AML-193 (cell line): ENCODE data around the gene P3H4.

Experiments
- DNase-seq, 2 experiments: peaks; one replicate each; lab custom pipeline; 2025; lab: John Stamatoyannopoulos, UW

Gene P3H4

DNA sequence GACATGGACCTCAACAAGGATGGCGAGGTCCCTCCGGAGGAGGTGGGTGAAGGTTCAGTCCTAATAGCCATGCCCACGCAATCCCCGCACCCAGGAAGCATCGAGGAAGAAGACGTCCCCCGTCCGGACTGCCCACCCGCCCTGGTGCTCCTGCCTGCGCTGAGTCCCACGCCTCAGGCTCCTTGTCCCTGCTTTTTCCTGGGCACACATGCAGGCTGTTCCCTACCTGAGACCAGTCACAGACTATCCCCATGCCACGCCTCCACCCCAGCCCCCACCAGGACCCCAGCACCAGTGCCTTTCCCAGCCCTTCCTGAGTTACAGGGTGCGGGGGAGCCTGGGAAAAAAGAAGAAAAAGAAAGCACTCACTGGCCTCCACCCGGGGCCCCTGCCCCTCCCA is 10.0 kb upstream of the P3H4 start:
- no peak for DNase-seq

DNA sequence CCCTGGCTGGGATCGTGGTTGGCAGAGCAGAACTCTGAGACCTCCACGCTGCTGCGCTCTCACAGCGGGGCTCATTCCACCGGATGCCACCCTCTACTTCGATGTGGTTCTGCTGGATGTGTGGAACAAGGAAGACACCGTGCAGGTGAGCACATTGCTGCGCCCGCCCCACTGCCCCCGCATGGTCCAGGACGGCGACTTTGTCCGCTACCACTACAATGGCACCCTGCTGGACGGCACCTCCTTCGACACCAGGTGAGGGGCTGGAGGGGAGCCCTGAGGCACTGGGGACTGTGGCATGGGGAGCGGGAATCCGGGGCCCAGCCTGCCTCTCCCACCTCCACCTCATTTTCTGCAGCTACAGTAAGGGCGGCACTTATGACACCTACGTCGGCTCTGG is 6.3 kb upstream of the P3H4 start:
- no peak for DNase-seq

DNA sequence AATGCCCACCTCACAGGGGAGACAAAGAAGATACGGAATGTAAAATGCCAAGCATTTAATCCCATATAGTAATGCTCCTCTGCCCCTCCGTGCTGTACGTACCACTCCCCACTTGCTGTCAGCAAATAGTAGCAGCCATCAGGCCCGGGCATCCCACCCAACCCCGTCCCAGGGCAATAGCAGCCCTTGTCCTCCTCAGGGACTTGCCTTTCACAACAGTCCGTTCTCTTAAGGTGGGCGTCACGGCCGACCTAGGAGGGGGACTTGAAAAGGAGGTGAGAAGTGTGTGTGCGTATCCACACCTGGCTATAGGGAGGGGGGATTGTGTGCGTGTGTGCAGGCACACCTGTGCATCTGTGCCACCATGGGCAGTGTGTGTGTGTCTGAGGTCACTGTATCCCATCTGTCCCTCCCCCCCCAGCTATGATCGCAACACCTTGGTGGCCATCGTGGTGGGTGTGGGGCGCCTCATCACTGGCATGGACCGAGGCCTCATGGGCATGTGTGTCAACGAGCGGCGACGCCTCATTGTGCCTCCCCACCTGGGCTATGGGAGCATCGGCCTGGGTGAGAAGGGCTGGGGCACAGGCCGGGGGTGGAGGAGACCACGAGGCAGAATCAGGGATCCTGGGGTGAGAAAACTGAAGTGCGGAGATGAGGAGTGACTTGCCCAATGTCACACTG is 5.0 kb upstream of the P3H4 start:
- DNase-seq = no peak

DNA sequence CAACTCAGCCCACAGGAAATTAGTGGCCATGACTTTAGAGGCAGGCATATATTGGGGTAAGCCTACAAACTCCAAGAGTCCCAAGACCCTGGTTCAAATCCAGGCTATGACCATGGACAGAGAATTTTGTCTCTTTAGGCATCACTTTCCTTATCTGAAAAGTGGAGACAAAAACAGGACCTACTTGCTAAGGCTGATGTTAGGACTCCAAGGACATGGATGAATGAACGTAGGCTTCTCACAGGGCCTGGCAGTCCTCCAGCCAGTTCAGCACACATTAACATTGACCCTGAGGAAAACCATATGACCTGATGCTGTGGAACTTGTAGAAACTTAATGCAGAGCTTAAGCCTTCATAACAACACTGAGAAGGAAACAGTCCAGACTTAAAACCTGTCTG is 2.4 kb upstream of the P3H4 start:
- no peak for DNase-seq

DNA sequence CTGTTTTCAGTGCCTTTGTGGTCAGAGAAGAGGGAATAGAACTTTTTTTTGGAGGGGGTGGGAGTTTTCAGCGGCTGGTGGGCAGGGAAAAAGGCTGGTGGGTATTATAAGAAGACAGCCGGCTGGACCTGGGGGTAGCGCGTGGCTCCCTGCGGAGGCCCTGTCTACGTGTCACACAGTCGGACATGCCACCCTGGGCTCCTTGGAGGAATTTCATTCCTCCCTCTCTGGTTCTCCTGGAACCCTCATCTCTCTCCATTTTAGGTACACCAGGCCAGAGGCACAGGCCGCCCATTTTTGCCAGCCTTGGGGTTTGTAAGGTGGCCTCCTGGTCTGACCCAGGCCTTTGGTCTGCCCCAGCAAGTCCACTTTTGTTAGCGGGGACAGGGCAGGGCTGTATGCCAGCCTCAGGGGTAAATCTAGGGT is 2.0 kb upstream of the P3H4 start:
- DNase-seq = no peak

DNA sequence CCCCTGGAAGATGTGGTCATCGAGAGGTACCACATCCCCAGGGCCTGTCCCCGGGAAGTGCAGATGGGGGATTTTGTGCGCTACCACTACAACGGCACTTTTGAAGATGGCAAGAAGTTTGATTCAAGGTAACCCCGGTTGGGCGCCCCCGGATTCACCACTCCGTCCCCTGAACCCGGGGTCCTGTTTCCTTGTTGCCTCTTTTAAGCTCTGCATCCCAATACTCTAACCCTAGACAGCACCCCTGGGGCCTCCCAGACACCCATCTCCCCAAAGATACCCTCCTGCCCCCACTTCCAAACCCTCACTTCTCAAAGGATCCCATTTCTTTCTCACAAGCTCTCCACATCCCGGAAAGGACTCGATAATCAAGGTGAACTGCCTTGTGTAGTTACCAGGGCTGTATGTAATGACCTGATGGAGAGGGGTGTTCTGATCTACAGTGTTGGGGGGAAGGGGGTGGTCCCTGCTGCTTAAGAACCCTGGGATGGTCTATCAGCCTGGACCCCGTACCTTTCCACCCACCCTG is 1.5 kb upstream of the P3H4 start:
- DNase-seq = no peak

DNA sequence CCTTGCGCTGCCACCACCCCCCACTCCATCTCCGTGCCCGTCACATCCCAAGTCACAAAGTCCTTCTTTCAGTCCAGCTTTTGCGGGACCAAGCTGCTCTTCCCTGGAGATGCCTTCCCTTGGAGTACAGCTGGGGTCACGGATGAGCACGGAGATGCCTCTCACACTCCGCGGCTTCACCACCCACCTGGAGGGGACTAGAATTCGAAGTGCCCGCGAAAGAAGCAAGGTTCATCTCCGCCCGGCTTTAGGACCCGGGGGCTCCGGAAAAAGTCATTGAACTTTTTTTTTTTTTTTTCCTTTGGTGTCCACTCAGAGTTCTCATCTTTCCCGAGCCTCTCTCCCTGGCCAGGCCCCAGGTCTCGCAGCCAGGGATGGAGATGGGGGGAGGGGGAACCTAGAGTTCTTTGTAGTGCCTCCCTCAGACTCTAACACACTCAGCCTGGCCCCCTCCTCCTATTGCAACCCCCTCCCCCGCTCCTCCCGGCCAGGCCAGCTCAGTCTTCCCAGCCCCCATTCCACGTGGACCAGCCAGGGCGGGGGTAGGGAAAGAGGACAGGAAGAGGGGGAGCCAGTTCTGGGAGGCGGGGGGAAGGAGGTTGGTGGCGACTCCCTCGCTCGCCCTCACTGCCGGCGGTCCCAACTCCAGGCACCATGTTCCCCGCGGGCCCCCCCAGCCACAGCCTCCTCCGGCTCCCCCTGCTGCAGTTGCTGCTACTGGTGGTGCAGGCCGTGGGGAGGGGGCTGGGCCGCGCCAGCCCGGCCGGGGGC is 817 bp upstream of the P3H4 start, which contains the start of gene FKBP10:
TSS of gene FKBP10 (plus strand) at position 624 of the 771 bp plus-strand sequence. CDS start at position 655, 31 bp downstream.
- DNase-seq = peak; percentile 39

DNA sequence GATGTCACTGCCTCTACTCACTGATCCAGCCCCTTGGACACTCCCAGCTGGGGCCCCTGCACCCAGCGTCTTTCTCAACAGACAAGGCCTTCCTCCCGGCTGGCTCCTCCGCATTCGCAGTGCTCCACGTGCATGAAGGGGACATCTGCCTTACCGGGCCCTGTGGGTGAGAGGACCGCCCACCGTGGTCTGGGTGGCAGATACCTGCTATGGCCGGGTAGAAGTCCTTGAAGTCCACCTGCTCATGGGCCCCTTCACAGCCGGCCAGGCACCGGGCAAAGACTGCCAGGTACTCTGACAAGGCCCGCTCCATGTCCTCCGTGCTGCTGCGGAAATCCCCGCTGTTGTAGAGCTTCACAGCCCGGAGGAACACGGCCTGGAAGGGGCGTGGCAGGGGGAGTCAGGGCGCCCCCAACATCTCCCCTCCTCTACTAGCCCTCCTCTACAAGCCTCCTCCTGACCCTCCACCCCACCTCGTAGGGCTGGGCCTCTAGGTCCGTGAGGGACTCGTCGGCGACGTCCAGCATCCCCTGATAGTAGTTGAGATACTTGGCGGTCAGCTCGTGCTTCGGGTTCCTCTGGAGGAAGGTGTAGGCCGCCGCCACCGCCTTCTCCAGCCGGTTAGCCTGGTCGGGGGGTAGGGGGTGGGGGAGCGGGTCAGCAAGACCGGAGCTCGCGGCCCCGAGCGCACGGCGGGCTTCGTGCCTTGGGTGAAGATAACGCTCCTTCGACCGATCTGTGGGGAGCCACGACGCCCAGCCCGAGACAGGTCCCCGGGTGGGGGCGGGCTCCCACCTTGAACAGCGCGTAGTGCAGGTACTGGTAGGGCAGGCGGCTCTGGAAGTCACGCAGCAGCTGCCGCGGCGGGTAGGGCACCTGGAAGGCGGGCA is 845 bp downstream of the P3H4 start:
- no peak for DNase-seq

DNA sequence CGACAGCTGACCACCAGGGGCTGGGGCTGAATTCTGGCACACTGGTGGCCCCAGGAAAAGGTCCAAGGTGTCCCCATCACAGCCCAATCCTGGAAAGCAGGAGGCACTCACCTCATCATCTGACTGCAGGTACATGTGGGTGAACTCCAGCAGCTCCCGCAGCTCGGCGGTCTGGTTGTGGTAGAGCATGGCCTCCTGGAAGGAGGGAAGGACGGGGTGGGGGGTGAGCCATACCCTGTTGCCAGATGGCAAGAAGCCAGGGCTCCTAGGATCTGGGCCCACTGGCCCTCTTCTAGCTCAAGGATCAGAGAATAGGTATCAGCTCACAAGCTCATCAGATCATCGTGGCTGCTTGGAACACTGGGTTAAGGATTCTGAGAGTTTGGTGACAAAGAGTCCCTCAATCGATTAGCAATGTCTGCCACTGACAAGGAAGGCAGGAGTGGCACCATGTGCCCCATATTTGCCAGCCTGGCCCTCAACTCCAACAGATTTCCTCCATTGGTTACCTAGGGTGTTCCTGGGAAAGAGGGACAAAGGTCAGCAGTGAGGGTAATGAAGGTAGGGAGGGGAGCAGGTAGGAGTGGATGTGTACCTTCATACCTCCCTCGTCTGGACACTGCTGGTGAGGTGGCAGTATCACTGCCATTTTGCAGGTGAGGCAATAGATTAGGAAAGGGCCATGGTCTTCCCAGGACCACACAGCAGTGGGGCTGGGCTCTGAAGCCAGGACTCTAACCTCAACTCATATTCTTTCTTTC is 4.9 kb downstream of the P3H4 start:
- DNase-seq = no peak

DNA sequence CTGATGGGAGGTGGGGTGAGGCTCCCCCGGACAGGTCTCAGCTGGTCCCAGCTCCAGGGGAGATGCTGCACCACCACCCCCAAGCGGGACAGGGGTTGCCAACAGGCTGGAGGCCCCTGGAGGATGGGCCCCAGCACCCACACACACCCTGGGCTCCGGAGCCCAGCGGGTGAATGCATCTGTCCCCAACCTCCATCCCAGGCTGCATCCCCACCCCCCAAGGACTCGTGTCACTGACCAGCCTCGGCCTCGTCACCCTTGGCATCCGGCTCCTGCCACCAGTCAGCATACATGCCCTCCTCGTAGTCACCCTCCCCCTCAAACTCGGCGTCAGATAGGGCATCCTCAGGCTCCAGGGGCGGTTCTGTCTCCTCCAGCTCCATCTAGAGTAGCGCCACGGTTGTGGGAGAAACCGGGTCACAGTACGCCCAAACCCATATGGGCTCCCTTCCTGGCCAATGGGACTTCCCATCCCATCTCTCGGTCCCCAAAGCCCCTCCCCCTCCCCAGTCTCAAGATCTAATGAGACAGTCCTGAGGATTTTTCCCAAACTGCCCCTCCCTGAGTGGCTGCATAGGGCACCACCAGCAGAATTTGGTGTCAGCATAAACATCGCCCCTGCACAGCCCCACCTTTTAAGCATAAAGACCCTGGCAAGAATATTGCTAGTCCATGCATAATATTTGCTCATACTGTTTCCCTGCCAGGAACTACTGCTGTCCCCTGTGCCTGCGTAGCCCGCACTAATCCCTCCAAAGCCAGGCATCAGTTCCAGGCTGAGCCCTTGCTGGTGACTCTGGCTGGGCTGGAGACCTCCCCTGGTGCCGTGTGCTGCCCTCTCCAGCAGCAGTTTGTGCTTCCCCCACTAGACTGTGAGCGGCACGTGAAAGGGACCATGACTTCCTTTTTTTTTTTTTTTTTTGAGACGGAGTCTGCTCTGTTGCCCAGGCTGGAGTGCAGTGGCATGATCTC is 8.4 kb downstream of the P3H4 start:
- peak; percentile 28 to 59 for DNase-seq

DNA sequence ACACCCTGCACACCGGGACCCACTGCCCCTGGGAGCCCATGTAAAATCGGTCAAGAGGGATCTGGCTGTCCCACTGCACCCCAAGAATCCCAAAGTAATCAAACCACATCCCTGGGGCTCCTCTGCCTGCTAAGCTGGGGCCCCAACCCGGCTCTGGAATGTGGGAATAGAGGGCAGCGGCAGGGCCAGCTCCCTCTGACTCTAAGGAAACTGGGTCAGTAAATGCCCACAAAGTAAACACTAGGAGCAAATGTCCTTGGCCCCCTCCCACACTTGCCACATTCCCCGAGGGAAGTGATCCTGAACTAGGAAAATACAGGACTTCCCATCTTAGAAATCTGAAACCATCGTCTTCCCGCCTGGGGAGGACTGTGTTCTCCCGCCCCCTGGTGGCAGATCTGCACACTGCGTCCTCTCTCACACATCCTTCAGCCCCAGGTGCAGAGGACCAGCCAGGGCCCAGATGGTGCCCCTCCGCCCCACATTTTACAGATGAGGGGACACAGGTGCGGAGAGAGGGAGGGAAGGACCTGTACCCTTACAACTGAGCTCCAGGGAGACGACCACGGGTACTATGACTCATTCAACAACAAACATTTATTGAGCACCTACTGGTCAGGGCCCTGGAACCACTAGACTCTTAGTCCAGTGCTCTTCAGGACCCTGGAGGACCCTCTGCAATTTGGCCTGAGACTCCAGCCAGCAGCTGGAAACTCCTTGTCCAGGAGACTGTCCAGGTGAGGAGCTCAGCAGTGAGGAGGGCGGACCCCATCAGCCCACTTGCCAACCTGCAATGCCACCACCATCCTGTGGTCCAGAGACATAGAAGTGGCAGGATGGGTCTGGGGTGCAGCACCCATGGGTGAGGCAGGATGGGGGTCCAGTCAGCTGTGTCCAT is 10.1 kb downstream of the P3H4 start:
- peak; percentile 38 to 50 for DNase-seq

DNA sequence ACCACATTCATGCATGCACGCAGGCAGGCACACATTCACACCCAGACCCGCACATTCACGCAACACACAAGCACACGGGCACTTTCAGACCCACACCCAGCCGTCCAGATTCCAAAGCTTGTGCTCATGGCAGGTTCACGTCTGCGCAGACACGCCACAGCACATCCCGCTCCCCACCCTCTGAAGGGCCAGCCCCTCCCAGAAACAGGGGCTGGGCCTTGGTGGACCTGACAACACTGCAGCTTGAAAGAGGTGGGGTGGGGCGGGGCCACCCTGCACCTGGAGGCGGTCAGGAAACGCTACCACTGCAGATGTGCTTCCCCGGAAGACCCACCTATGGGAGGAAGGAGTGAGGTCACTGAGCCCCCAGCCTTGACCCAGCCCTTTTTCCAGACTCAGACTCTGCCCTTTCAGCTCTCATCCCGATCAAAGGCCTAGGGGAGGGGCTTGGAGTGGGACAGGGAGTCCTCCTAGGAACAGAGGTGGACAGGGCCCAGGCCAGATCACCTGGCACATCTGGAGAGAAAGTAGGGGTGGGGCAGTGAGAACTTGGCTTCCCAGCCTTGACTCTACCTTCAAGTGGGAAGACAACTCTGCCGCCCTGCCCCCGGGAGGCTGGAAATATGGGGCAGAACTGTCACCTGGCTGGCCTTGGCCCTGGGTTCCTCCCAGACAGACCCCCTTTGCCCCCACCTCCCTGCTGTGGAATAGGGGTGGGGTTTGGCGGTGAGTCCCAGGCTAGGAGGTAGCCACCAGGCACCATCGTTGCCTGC is 11.0 kb downstream of the P3H4 start:
- no peak for DNase-seq

DNA sequence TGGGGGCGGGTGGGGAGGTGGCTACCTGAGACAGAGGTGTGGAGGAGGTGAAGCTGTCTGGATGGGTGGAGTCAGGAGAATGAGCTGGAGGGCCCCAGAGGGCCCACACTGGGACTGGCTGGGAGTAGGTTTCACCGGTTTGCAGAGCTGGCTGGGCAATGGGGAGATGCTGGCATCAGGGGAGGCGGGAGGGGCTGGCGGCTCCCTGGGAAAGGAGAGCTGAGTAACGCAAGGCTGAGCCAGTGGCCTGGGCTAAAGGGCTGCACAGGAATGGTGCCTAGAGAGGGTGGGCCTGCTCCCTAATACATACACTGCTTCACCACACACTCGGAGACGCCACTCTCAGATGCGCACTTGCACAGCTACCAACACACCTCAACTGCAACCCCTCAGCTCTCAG is 12.4 kb downstream of the P3H4 start:
- no peak for DNase-seq

DNA sequence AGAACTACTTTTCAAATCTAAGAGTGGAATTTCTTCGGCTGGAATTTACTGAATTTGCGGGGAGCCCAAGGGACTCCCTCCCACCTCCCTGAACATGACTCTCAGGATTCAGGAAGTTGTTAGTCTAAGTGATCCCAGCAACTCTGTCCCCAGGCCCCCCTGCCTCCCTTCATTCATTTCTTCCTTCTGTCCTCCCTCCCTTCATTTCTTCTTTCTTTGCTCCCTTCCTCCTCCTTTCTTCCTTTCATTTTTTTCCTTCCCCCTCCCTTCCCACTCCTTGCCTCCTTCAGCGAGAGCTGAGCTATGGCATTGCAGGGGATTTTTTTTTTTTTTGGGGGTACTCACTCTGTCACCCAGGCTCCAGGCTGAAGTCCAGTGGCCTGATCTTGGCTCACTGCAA is 14.4 kb downstream of the P3H4 start:
- no peak for DNase-seq

DNA sequence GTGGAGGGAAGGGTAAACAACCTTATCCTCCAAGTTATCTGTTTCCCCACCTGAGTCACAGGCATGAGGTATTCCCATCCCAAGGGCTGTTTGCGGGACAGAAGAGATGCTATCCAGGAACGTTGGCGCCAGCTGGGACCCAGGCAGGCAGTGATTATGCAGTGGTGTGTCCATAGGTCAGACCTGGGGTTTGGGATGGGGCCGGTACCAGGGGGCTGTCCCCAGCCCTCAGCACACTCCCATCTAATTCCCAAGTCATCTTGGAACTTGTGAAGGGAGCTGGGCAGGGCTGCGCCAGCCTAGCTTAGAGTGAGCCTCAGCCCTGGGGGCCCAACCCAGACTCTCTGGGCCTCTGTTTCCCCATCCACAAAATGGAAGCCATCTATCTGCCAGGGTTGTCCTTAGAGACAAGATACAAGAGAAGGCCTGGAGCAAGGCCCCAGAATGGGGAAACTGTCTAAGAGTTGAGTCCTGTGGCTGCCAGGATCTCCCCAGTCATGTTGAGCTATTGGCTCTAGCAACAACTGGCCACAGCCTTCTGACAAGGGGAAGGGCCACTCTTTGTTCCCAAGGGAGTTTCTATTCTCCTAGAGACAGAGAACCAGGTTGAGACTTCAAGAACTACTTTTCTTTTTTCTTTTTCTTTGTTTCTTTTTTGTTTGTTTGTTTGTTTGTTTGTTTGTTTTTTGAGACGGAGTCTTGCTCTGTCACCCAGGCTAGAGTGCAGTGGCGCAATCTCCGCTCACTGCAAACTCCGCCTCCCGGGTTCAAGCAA is 15.4 kb downstream of the P3H4 start:
- DNase-seq = no peak

DNA sequence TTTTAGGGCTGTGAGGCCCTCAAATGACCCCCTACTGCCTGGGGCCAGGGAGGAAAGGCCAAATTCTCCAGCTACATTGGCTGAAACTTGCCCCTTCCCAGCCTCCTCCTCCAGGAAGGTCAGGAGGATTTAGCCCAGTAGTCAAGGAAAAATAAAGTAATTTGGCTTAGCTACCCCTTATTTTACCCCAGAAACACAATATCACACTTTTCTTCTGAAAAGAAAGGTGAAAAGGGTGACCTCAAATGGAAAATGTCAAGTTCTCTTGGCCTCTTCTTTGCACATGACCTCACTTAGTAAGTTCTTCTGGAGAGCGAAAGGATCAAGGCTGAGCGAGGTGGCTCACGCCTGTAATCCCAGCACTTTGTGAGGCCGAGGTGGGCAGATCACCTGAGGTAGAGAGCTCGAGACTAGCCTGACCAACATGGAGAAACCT is 17.2 kb downstream of the P3H4 start:
- no peak for DNase-seq

DNA sequence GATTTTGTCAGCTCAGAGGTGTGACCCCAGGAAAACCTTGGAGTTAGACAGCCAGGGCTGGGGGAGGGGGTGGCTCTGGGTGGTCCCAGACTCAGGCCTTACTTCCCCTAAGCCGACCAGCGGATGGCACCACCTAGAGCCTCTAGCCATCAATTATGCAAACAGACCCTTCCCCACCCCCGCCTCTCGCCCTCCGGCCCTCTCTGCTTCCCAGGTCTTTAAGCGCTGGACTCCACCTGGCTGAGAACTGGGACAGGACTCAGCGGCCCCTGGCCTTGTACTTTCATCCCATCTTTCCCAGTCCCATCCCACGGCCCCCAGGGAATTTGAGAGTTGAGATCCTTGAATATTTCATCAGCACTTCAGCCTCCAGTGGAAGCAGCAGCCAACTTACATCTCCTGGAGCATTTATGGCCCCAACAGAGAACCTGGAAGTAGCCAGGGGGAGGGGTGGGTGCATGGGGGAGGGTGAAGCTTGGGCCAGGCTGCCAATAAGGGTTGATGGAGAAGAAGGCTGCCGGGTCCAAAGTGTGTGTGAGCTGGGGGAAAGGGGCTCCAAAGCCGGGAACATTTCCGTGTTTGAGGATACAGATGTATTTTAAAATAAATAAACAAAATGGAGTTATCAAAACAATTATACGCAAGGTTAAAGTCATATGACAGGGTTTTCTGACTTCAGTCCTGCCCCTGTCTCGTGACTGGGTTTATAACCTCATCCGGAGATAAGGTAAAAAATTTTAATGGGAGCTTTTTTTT is 17.8 kb downstream of the P3H4 start:
- DNase-seq = no peak
